ENCODE results near the gene CHKA.

GRCh38 chr11:68146010-68146540, 24.9 kb upstream of the CHKA start:
- TF ChIP-seq, protein P1, sequence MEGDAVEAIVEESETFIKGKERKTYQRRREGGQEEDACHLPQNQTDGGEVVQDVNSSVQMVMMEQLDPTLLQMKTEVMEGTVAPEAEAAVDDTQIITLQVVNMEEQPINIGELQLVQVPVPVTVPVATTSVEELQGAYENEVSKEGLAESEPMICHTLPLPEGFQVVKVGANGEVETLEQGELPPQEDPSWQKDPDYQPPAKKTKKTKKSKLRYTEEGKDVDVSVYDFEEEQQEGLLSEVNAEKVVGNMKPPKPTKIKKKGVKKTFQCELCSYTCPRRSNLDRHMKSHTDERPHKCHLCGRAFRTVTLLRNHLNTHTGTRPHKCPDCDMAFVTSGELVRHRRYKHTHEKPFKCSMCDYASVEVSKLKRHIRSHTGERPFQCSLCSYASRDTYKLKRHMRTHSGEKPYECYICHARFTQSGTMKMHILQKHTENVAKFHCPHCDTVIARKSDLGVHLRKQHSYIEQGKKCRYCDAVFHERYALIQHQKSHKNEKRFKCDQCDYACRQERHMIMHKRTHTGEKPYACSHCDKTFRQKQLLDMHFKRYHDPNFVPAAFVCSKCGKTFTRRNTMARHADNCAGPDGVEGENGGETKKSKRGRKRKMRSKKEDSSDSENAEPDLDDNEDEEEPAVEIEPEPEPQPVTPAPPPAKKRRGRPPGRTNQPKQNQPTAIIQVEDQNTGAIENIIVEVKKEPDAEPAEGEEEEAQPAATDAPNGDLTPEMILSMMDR (IDR thresholded peaks at IDR 0.05) = no peak
- TF ChIP-seq POLR2AphosphoS5 (IDR thresholded peaks at IDR 0.05; ENCODE audit: low read depth, low read length) = no peak
- TF ChIP-seq, protein P2, sequence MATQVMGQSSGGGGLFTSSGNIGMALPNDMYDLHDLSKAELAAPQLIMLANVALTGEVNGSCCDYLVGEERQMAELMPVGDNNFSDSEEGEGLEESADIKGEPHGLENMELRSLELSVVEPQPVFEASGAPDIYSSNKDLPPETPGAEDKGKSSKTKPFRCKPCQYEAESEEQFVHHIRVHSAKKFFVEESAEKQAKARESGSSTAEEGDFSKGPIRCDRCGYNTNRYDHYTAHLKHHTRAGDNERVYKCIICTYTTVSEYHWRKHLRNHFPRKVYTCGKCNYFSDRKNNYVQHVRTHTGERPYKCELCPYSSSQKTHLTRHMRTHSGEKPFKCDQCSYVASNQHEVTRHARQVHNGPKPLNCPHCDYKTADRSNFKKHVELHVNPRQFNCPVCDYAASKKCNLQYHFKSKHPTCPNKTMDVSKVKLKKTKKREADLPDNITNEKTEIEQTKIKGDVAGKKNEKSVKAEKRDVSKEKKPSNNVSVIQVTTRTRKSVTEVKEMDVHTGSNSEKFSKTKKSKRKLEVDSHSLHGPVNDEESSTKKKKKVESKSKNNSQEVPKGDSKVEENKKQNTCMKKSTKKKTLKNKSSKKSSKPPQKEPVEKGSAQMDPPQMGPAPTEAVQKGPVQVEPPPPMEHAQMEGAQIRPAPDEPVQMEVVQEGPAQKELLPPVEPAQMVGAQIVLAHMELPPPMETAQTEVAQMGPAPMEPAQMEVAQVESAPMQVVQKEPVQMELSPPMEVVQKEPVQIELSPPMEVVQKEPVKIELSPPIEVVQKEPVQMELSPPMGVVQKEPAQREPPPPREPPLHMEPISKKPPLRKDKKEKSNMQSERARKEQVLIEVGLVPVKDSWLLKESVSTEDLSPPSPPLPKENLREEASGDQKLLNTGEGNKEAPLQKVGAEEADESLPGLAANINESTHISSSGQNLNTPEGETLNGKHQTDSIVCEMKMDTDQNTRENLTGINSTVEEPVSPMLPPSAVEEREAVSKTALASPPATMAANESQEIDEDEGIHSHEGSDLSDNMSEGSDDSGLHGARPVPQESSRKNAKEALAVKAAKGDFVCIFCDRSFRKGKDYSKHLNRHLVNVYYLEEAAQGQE (IDR thresholded peaks at IDR 0.05; ENCODE audit: insufficient read depth in 1 of 2, low read depth in 2 of 2, low read length in 1 of 2) = no peak
- no peak for TF ChIP-seq TCF7L2 (IDR thresholded peaks at IDR 0.05; ENCODE audit: low read depth, low read length)
- no peak for TF ChIP-seq SIN3A (IDR thresholded peaks at IDR 0.05; ENCODE audit: borderline replicate concordance, insufficient read depth, low read depth, low read length)

Measured in Panc1 (cell line).